GM12873 (cell line): ENCODE results near the gene ADGRG6.

ENCODE experiments used
- TF ChIP-seq, protein P1 (sequence below): IDR thresholded peaks from 2 replicates; pipeline ENCODE4 v1.5.1; 2012; ENCODE audit warnings: low read depth, mild to moderate bottlenecking, moderate library complexity, low read length, control low read depth; ENCODE audit not compliant: insufficient read depth; ENCODE audit errors: missing control alignments

The ADGRG6 gene

DNA sequence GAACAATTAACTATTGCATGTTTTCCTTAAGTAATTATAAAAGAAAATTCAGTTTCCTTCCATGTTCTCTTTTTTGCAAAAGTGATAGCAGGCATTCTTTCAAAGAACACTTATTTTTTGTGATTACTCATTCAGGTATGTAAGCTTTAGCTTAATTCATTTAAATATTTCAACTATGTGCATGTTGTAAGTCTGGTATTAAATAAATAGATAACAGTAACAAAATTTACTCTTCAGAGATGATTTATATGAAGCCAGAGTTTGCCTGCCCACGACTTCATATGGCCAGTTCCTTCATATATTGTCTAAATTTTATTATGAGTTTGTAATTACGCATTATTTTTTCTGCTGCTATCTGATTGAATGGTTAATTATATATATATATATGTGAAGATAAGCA, 110.9 kb downstream of the ADGRG6 start:
- TF ChIP-seq, protein P1, sequence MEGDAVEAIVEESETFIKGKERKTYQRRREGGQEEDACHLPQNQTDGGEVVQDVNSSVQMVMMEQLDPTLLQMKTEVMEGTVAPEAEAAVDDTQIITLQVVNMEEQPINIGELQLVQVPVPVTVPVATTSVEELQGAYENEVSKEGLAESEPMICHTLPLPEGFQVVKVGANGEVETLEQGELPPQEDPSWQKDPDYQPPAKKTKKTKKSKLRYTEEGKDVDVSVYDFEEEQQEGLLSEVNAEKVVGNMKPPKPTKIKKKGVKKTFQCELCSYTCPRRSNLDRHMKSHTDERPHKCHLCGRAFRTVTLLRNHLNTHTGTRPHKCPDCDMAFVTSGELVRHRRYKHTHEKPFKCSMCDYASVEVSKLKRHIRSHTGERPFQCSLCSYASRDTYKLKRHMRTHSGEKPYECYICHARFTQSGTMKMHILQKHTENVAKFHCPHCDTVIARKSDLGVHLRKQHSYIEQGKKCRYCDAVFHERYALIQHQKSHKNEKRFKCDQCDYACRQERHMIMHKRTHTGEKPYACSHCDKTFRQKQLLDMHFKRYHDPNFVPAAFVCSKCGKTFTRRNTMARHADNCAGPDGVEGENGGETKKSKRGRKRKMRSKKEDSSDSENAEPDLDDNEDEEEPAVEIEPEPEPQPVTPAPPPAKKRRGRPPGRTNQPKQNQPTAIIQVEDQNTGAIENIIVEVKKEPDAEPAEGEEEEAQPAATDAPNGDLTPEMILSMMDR: no peak

DNA sequence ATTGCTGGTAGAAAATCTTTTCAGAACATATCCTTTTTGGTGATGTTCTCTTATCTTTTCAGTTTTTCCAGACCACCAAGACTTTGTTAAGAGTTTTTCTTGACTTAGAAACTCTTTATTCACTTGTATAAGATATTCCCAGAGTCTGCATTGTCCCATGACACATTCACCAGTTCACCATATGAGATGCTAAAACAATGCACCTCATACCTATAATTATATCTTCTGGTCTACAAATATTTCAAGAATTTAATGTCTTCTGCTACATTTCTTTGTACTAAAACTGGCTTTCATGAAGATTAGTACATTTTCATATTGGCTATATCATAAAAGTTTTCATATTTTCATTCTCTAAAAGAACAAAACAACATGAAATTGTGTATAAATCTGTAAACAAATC, 111.3 kb downstream of the ADGRG6 start:
- TF ChIP-seq, protein P1: no peak

DNA sequence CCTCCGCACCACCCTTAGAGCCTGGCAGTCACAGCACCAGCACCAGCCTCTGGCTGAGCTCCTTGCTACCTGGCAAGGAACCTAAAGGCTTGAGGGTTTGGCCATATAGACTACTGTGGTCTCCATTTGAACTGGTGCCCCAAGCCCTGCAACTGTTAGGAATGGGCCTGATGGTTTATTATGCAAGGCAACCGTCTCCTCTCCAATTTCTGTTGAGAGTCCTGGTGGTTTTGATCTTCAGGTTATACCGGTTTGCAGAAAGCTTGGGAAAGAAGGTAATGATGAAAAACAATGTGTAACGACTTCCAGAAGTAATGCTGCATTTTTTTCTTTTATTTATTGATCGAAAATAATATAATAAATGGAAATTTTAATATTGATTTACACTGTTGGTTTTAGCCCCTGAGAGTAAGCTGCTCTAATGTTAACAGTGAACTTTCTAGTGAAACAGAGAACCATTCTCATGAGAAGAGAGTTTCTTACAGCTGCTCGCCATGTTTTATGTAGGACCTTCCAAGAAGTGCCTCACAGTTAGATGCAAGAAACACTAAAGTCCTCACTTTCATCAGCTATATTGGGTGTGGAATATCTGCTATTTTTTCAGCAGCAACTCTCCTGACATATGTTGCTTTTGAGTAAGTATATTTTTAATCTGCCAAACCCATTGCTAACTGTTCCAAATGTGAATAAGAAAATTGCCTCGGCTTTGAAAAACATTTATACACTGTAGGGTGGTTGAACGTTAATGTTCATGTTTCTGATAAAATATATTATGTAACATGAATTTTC, 112.8 kb downstream of the ADGRG6 start:
- TF ChIP-seq, protein P1: no peak

DNA sequence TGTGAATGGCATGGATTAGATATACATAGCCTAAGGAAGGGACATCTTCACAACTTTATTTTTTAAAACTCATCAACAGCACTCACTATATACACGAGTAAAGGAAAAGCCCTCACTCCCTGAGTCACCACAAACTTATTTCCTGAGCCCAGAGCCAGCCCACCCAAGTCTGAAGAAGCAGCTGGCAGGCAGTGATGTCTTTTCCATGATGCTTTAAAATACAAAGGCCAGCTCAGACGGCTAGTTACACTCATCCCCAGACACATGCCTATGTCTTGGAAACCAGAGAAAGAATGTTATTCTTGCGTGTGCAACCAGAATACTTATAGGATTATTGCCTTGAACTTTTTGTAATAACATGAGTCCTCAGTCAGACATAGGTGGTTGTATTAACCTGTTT, 114.4 kb downstream of the ADGRG6 start:
- TF ChIP-seq, protein P1: no peak

DNA sequence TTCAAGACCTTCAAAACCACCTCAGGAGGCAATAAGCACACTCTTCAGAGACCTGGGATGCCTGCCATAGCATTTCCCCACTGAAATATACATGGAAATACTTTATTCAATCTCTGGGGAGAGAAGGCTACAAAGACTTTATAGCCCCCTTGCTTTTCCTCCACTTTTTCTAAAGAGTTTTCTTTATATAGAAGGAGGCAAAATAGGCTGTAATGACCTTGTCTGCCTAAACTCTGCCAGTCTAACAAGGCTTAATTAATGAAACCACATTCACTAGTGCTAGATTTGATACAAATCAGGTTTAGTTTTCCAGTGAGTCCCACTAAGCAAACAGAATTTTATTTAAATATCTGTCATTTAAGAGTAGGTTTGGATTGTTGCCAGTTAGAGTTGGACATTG, 114.9 kb downstream of the ADGRG6 start:
- TF ChIP-seq, protein P1: no peak

DNA sequence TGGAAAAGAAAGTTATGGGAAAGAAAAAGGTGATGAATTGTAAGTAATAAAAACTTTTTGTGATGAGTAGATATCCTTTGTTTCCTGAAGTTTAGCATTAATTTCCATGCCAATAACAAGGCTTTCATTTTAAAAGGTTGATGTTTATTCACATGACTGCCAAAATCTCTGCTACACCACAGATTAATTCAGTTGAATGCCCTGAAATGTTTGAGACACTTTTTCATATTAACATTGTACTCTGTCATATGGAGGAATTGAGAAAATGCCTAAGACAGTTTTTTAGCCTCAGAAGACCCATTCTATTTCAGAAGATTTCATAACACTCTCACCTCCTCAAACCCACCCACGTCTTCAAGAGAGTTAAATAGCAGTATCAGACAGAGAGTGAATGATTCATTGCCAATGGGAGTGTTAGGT, 115.5 kb downstream of the ADGRG6 start:
- TF ChIP-seq, protein P1: no peak

DNA sequence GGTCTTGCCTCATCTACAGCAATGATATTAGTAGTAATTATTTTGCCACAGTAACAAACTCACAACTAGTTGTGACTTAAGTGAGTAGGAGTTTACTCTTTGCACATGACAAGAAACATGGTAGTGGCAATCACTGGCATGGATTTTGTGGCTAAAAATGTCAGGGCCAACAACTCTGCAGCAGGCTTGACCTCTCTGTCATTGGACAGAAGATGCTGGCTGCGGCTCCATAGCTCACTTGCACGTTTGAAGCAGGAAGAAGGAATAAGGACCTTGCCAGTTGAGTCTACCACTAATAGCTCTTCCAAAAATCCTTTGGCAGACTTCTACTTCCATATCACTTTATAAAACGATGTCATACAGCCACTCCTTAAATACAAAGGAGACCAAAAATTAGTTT, 117.3 kb downstream of the ADGRG6 start:
- TF ChIP-seq, protein P1: no peak

DNA sequence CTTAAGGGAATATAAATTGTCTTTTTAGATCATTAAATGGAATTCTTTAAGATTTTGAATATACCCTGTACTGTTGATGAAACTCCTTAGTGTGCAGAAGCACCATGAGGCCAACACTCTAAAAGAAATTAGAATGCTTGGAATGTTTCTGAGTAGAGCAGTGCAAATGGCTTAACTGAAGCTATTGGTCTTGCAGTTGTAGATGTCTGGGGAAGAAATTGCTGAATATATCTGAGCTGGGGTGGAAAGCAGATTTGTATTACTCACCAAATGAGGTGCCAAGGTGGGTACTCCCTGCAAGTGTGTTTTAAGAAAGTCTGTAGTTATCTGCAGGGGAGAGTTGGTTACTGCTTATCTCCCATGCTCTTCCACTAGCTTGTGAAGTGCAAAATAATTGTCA, 119.0 kb downstream of the ADGRG6 start:
- TF ChIP-seq, protein P1: no peak
